ENCODE data around the gene CRYZL1. TPM values are rescaled to one million over a fixed set of nuclear protein-coding genes. Genes with fewer than 3 reads are reported as not detected.

Gene CRYZL1
- total RNA-seq, 1 donor from 2014 or later = 32.2 TPM

GRCh38 chr21:33569991-33570390 lies 71.5 kb downstream of the CRYZL1 start:
- peak overlapping the region; percentile 54 for H3K27ac Mint-ChIP-seq (ENCODE audit: unreplicated experiment)
- no peak for TF ChIP-seq CTCF (IDR thresholded peaks at IDR 0.05; ENCODE audit: unreplicated experiment)
- peaks cover 26% of the 10 kb centered on the region for H3K36me3 Mint-ChIP-seq (ENCODE audit: low read depth, unreplicated experiment)
- no peaks in the 10 kb centered on the region for H3K4me1 Mint-ChIP-seq (ENCODE audit: unreplicated experiment)
- H3K27me3 Mint-ChIP-seq (ENCODE audit: unreplicated experiment) = no peaks in the 10 kb centered on the region
- peak overlapping the region; percentile 16 for H3K4me3 Mint-ChIP-seq (ENCODE audit: unreplicated experiment)
- DNase-seq (ENCODE audit: low spot score) = no peak
- H3K9me3 Mint-ChIP-seq (ENCODE audit: unreplicated experiment) = no peaks in the 10 kb centered on the region

GRCh38 chr21:33568448-33568847 lies 73.1 kb downstream of the CRYZL1 start:
- Mint-ChIP-seq H3K9me3 (ENCODE audit: unreplicated experiment) (no peaks in the 10 kb centered on the region), H3K27ac (ENCODE audit: unreplicated experiment) (no peak overlapping the region), H3K36me3 (ENCODE audit: low read depth, unreplicated experiment) (peaks cover 22% of the 10 kb centered on the region), H3K4me1 (ENCODE audit: unreplicated experiment) (no peaks in the 10 kb centered on the region), H3K4me3 (ENCODE audit: unreplicated experiment) (no peak overlapping the region), H3K27me3 (ENCODE audit: unreplicated experiment) (no peaks in the 10 kb centered on the region)
- DNase-seq (ENCODE audit: low spot score) = no peak
- TF ChIP-seq CTCF (IDR thresholded peaks at IDR 0.05; ENCODE audit: unreplicated experiment) = no peak

- Mint-ChIP-seq H3K4me1 (ENCODE audit: unreplicated experiment) (no peaks in the 10 kb centered on the region), H3K27ac (ENCODE audit: unreplicated experiment) (no peak overlapping the region), H3K27me3 (ENCODE audit: unreplicated experiment) (no peaks in the 10 kb centered on the region), H3K36me3 (ENCODE audit: low read depth, unreplicated experiment) (peaks cover 19% of the 10 kb centered on the region), H3K4me3 (ENCODE audit: unreplicated experiment) (no peak overlapping the region), H3K9me3 (ENCODE audit: unreplicated experiment) (no peaks in the 10 kb centered on the region)
- TF ChIP-seq CTCF (IDR thresholded peaks at IDR 0.05; ENCODE audit: unreplicated experiment) = no peak
- no peak for DNase-seq (ENCODE audit: low spot score)
These were observed 73.6 kb downstream of the CRYZL1 start for GRCh38 chr21:33567914-33568313.

GRCh38 chr21:33566514-33566913 lies 75.0 kb downstream of the CRYZL1 start:
- Mint-ChIP-seq H3K27me3 (ENCODE audit: unreplicated experiment) (no peaks in the 10 kb centered on the region), H3K4me3 (ENCODE audit: unreplicated experiment) (no peak overlapping the region), H3K4me1 (ENCODE audit: unreplicated experiment) (no peaks in the 10 kb centered on the region), H3K9me3 (ENCODE audit: unreplicated experiment) (no peaks in the 10 kb centered on the region), H3K27ac (ENCODE audit: unreplicated experiment) (no peak overlapping the region), H3K36me3 (ENCODE audit: low read depth, unreplicated experiment) (peaks cover 20% of the 10 kb centered on the region)
- DNase-seq (ENCODE audit: low spot score) = no peak
- no peak for TF ChIP-seq CTCF (IDR thresholded peaks at IDR 0.05; ENCODE audit: unreplicated experiment)

GRCh38 chr21:33562389-33562788 lies 79.2 kb downstream of the CRYZL1 start:
- TF ChIP-seq CTCF (IDR thresholded peaks at IDR 0.05; ENCODE audit: unreplicated experiment) = no peak
- Mint-ChIP-seq H3K4me3 (ENCODE audit: unreplicated experiment) (no peak overlapping the region), H3K9me3 (ENCODE audit: unreplicated experiment) (no peaks in the 10 kb centered on the region)

More at GRCh38 chr21:33562389-33562788, 79.2 kb downstream of the CRYZL1 start:
- H3K27me3 Mint-ChIP-seq (ENCODE audit: unreplicated experiment) = peaks cover 3% of the 10 kb centered on the region
- H3K4me1 Mint-ChIP-seq (ENCODE audit: unreplicated experiment) = no peaks in the 10 kb centered on the region
- no peak for DNase-seq (ENCODE audit: low spot score)
- no peak overlapping the region for H3K27ac Mint-ChIP-seq (ENCODE audit: unreplicated experiment)
- H3K36me3 Mint-ChIP-seq (ENCODE audit: low read depth, unreplicated experiment) = peaks cover 36% of the 10 kb centered on the region

Measured in endothelial cell (in vitro differentiated cells).